SKM-1 (cell line): Measurements from ENCODE around the gene SLC9C2.
"Not testable (repeated sequence)": the region's sequence is repeated elsewhere in the genome, so short reads cannot be mapped to it uniquely, and the experiment has no call there.

ENCODE experiments used
- DNase-seq: peaks from one replicate; lab custom pipeline; 2025; ENCODE audit not compliant: unreplicated experiment; lab: John Stamatoyannopoulos, UW

Gene SLC9C2

DNA sequence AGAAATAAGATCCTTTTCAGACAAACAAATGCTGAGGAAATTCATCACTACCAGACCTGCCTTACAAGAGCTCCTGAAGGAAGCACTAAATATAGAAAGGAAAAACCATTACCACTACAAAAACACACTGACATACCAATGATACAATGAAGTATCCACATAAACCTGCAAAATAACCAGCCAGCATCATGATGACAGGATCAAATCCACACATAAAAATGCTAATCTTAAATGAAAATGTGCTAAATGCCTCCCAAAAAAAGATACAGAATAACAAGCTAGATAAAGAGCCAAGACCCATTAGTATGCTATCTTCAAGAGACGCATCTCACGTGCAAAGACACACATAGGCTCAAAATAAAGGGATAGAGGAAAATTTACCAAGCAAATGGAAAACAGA is 140.2 kb downstream of the SLC9C2 start:
- DNase-seq: not testable (repeated sequence)

- DNase-seq: no peak
Observed at GRCh38 chr1:173459885-173460284, 143.0 kb downstream of the SLC9C2 start.

DNA sequence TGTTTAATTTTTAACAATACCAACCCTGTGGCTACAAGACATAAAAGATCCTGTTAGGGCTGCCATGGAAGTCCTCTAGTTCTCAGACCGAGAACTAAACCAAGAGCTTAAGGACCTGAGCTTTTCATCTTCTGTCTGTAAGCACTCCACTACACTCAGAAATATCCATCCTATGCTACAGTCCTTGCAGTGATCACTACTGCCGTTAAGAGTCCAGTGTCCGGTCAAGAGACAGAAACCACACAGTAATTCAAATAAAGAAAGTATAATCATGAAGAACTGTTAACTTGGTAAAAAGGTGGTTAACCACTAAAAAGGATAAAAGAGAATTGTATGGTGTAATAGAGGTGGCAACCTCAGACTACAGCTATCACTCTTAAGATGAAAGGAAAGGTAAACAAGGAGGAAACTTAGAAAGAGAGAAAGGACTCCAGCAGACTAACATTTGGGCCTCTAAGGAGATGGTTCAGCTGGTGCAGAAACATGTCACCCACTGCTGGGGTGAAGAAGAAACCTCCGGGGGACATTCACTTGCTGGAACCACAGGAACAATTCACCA is 147.8 kb downstream of the SLC9C2 start:
- DNase-seq: no peak

DNA sequence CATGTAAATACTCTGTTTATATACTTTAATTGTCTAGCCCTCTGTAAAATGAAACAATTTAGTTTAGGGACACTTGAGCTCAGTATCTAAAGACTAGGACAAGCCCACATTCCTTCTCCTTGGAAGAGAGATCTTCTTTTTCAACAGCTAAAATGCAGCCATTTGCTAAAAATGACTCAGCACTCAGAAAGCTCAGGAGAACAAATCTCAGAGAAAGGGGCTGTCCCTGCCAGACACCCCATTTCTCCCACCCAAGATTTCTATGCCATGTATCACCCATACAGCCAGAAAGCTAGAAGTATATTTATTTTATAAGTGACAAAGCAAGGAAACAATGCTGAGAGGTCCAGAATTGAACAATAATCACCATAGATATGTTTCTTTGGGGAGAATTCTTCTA is 148.9 kb downstream of the SLC9C2 start:
- no peak for DNase-seq

- DNase-seq: no peak
Observed at GRCh38 chr1:173451981-173452380, 150.9 kb downstream of the SLC9C2 start.
